HG03060 (cell line): ENCODE results near the gene P2RY11.

Experiments
- ATAC-seq: cut with Tn5 transposase; IDR thresholded peaks from one replicate; pipeline ENCODE4 v1.9.1; 2021; ENCODE audit warnings: low read depth, moderate number of reproducible peaks; ENCODE audit not compliant: unreplicated experiment

P2RY11 gene

GRCh38 chr19:10137751-10138682 lies 26.5 kb downstream of the P2RY11 start:
- no peak for ATAC-seq

- ATAC-seq = no peak
These were observed 27.6 kb downstream of the P2RY11 start for GRCh38 chr19:10138879-10139795.

- no peak for ATAC-seq
These were observed 28.5 kb downstream of the P2RY11 start for GRCh38 chr19:10139952-10140351.

- ATAC-seq = no peak
These were observed 30.0 kb downstream of the P2RY11 start for GRCh38 chr19:10141479-10141878.

GRCh38 chr19:10141973-10142372 lies 30.5 kb downstream of the P2RY11 start:
- ATAC-seq = no peak

- ATAC-seq = no peak
These were observed 31.3 kb downstream of the P2RY11 start for GRCh38 chr19:10142701-10143375.

GRCh38 chr19:10143681-10144080 lies 32.2 kb downstream of the P2RY11 start:
- no peak for ATAC-seq

GRCh38 chr19:10144361-10144760 lies 32.9 kb downstream of the P2RY11 start:
- ATAC-seq = no peak

- no peak for ATAC-seq
These were observed 33.5 kb downstream of the P2RY11 start for GRCh38 chr19:10145031-10145430.

- ATAC-seq = no peak
These were observed 34.6 kb downstream of the P2RY11 start for GRCh38 chr19:10146142-10146541.

- ATAC-seq = no peak
These were observed 37.9 kb downstream of the P2RY11 start for GRCh38 chr19:10149427-10149826.

- no peak for ATAC-seq
These were observed 40.0 kb downstream of the P2RY11 start for GRCh38 chr19:10151521-10151920.

GRCh38 chr19:10152100-10152499 lies 40.6 kb downstream of the P2RY11 start:
- no peak for ATAC-seq

- ATAC-seq = no peak
These were observed 44.3 kb downstream of the P2RY11 start for GRCh38 chr19:10155839-10156238.

- ATAC-seq = no peak
These were observed 46.6 kb downstream of the P2RY11 start for GRCh38 chr19:10158071-10158470.

GRCh38 chr19:10158485-10158884 lies 47.0 kb downstream of the P2RY11 start:
- ATAC-seq = no peak

- ATAC-seq = no peak
These were observed 48.1 kb downstream of the P2RY11 start for GRCh38 chr19:10159610-10160009.

- no peak for ATAC-seq
These were observed 52.0 kb downstream of the P2RY11 start for GRCh38 chr19:10163536-10163935.
